A549 (cell line): ENCODE results near the gene SUMO3. TPM values are rescaled to one million over a fixed set of nuclear protein-coding genes. Genes with fewer than 3 reads are reported as not detected.

Source experiments
- ATAC-seq, 2 experiments: fragments of 200-7000 bp in 1 of 2; fragments of >200 bp in 1 of 2; cut with Nextera tagmentation in 1 of 2; cut with Tn5 transposase in 1 of 2; 3 replicates each; pipeline versions ENCODE4 v1.8.0 to v1.9.1; 2018 to 2020; ENCODE audit warnings: mild to moderate bottlenecking in 1 of 2, moderate library complexity in 1 of 2
- CTCF ChIA-PET: fragments of 300-600 bp; sonication (Branson Sonifier 250); formaldehyde crosslinking; extraction: SDS; loops from one replicate; lab custom pipeline; 2021; ENCODE audit warnings: antibody characterized with exemption, inconsistent platforms; lab: Yijun Ruan, JAX
- POLR2A ChIA-PET: fragments of 350-600 bp; formaldehyde crosslinking; extraction: SDS; loops from one replicate; lab custom pipeline; 2021; ENCODE audit warnings: antibody characterized with exemption, inconsistent platforms; lab: Yijun Ruan, JAX
- DNase-seq, 2 experiments: peaks; one replicate each; pipeline versions ENCODE4 v3.0.0 to v3.0.0-alpha.2; 2011 to 2016; ENCODE audit warnings: low read depth in 1 of 2, low spot score in 1 of 2
- FAIRE-seq: peaks from 2 replicates; lab custom pipeline; 2011; peaks lifted over from hg19 to GRCh38; lab: Jason Lieb, UNC
- H3K27ac ChIP-seq, 2 experiments: fragments of >200 bp; sonication (Bioruptor Twin); formaldehyde crosslinking; 3 replicates each; pipeline ENCODE4 v1.5.1; 2016 to 2017
- H3K4me1 ChIP-seq: fragments of >200 bp; sonication (Bioruptor Twin); formaldehyde crosslinking; 3 replicates; pipeline ENCODE4 v1.6.1; 2016
- H3K4me2 ChIP-seq: fragments of >200 bp; sonication (Bioruptor Twin); formaldehyde crosslinking; 3 replicates; pipeline ENCODE4 v1.6.1; 2016
- H3K4me3 ChIP-seq: fragments of >200 bp; sonication (Bioruptor Twin); formaldehyde crosslinking; 3 replicates; pipeline ENCODE4 v1.5.1; 2016
- H3K9me3 ChIP-seq: fragments of >200 bp; sonication (Bioruptor Twin); formaldehyde crosslinking; 3 replicates; pipeline ENCODE4 v1.6.1; 2016
- ATOH8 ChIP-seq: fragments of 250-450 bp; sonication (Bioruptor Pico); IDR thresholded peaks from 2 replicates; pipeline ENCODE4 v1.5.0; 2020; ENCODE audit warnings: low read depth, mild to moderate bottlenecking, moderate library complexity
- BCL3 ChIP-seq: fragments of >200 bp; sonication (Bioruptor Twin); formaldehyde crosslinking; IDR thresholded peaks from 3 replicates; pipeline ENCODE4 v1.6.1; 2016
- BHLHE40 ChIP-seq: IDR thresholded peaks from 2 replicates; pipeline ENCODE4 v1.6.1; 2012; ENCODE audit warnings: low read depth, low read length, inconsistent platforms
- CHD4 ChIP-seq: fragments of 200-600 bp; sonication (generic); IDR thresholded peaks from 2 replicates; pipeline ENCODE4 v1.6.1; 2016; ENCODE audit warnings: antibody characterized with exemption, mild to moderate bottlenecking, borderline replicate concordance
- E2F6 ChIP-seq: IDR thresholded peaks from 2 replicates; pipeline ENCODE4 v1.6.1; 2012; ENCODE audit warnings: low read depth, borderline replicate concordance
- EHF ChIP-seq: fragments of 250-450 bp; sonication (Bioruptor Pico); IDR thresholded peaks from 2 replicates; pipeline ENCODE4 v1.5.0; 2020; ENCODE audit warnings: mild to moderate bottlenecking
- ELK1 ChIP-seq: fragments of 150-350 bp; IDR thresholded peaks from 2 replicates; pipeline ENCODE4 v1.6.1; 2014; ENCODE audit warnings: low read depth, mild to moderate bottlenecking, low read length
- EP300 ChIP-seq, 2 experiments: fragments of >200 bp; sonication (Bioruptor Twin); formaldehyde crosslinking; IDR thresholded peaks; 2 replicates in 1 of 2; 3 replicates in 1 of 2; pipeline ENCODE4 v1.6.1; 2016 to 2017
- GATA3 ChIP-seq: IDR thresholded peaks from 2 replicates; pipeline ENCODE4 v1.6.1; 2012; ENCODE audit warnings: borderline replicate concordance
- HMGXB4 ChIP-seq: fragments of 250-450 bp; sonication (Bioruptor Pico); IDR thresholded peaks from 2 replicates; pipeline ENCODE4 v1.5.0; 2021; ENCODE audit warnings: mild to moderate bottlenecking, moderate library complexity, borderline replicate concordance
- HOXB13 ChIP-seq: fragments of 250-450 bp; sonication (Bioruptor Pico); IDR thresholded peaks from 2 replicates; pipeline ENCODE4 v1.5.0; 2020; ENCODE audit warnings: low read depth, mild to moderate bottlenecking, moderate library complexity
- JUNB ChIP-seq: fragments of >200 bp; sonication (Bioruptor Twin); formaldehyde crosslinking; IDR thresholded peaks from 2 replicates; pipeline ENCODE4 v1.6.1; 2016
- MYC ChIP-seq: IDR thresholded peaks from 2 replicates; pipeline ENCODE4 v1.6.1; 2012; ENCODE audit warnings: mild to moderate bottlenecking, inconsistent platforms, low read length, improper control_type of control experiment, borderline replicate concordance
- NPAS2 ChIP-seq: fragments of 250-450 bp; sonication (Bioruptor Pico); IDR thresholded peaks from 2 replicates; pipeline ENCODE4 v1.8.0; 2022; ENCODE audit warnings: mild to moderate bottlenecking, moderate library complexity, borderline replicate concordance
- PBX3 ChIP-seq: IDR thresholded peaks from 2 replicates; pipeline ENCODE4 v1.6.1; 2012
- RAD21 ChIP-seq, 2 experiments: fragments of >200 bp in 1 of 2; sonication (Bioruptor Twin) in 1 of 2; formaldehyde crosslinking in 1 of 2; IDR thresholded peaks in 1 of 2; conservative IDR thresholded peaks in 1 of 2; 2 replicates in 1 of 2; 3 replicates in 1 of 2; pipeline ENCODE4 v1.6.1; 2012 to 2018; ENCODE audit warnings: inconsistent platforms in 1 of 2
- RCOR1 ChIP-seq: fragments of 150-350 bp; IDR thresholded peaks from 2 replicates; pipeline ENCODE4 v1.6.1; 2014; ENCODE audit warnings: antibody characterized with exemption, low read length, low read depth
- RFX5 ChIP-seq: fragments of 450-650 bp; IDR thresholded peaks from 2 replicates; pipeline ENCODE4 v1.7.1; 2014; ENCODE audit warnings: antibody characterized with exemption, mild to moderate bottlenecking, moderate library complexity
- SREBF2 ChIP-seq: fragments of 450-650 bp; IDR thresholded peaks from 2 replicates; pipeline ENCODE4 v1.6.1; 2014; ENCODE audit warnings: mild to moderate bottlenecking, moderate library complexity
- TP53 ChIP-seq: fragments of 250-450 bp; sonication (Bioruptor Pico); IDR thresholded peaks from 2 replicates; pipeline ENCODE4 v1.5.0; 2021; ENCODE audit warnings: mild to moderate bottlenecking, moderate library complexity
- ZFP36 ChIP-seq: fragments of 450-650 bp; IDR thresholded peaks from 2 replicates; pipeline ENCODE4 v1.6.1; 2014; ENCODE audit warnings: borderline replicate concordance; ENCODE audit not compliant: partially characterized antibody
- ZNF302 ChIP-seq: fragments of 250-450 bp; sonication (Bioruptor Pico); IDR thresholded peaks from 2 replicates; pipeline ENCODE4 v1.9.0; 2021; ENCODE audit warnings: inconsistent platforms, mild to moderate bottlenecking, moderate library complexity
- ZSCAN20 ChIP-seq: fragments of 250-450 bp; sonication (Bioruptor Pico); IDR thresholded peaks from 2 replicates; pipeline ENCODE4 v1.8.0; 2022; ENCODE audit warnings: mild to moderate bottlenecking, moderate library complexity
- WGBS: methylation state at CpG from one replicate; pipeline ENCODE4 v1.1.6; 2017; ENCODE audit errors: missing lambda C conversion rate; 5-methylcytosine and 5-hydroxymethylcytosine counted together
- polyA plus RNA-seq, 4 experiments: library from polyadenylated mRNA; depleted of rRNA in 3 of 4; stranded (reverse); fragments of >200 nt; fragmentation: RNase III in 1 of 4; extraction: RNeasy Plus Mini Kit Qiagen cat#74134 plus additional on column Dnase treatment in 1 of 4; gene quantifications; 2 replicates in 3 of 4; 3 replicates in 1 of 4; pipeline ENCODE4 v1.2.3, GENCODE V29; 2011 to 2017

Gene SUMO3
- polyA plus RNA-seq, 2 of the 4 experiments (the other 2 are of a cell fraction), result 78.4 to 110 TPM

- TF ChIP-seq ELK1, result no peak
- TF ChIP-seq, all 56 proteins: peak for 0
Measured at GRCh38 chr21:44856131-44856530, 38.3 kb upstream of the SUMO3 start (continued).

GRCh38 chr21:44855572-44855971 is 37.7 kb upstream of the SUMO3 start:
- no peaks in the 10 kb centered on the region for H3K9me3 ChIP-seq
- ATAC-seq (no peak), FAIRE-seq (no peak), DNase-seq (no peak)
- no peaks in the 10 kb centered on the region for H3K4me1 ChIP-seq
- ChIA-PET CTCF (no interaction called here), POLR2A (no interaction called here)
- no peak for TF ChIP-seq GATA3
- TF ChIP-seq SREBF2, result no peak
- TF ChIP-seq ATOH8 (CRISPR knock-in tag), result no peak
- TF ChIP-seq EP300 (IDR thresholded peaks at IDR 0.05), result no peak
- no peak for TF ChIP-seq CHD4
- no peak for TF ChIP-seq HOXB13 (CRISPR knock-in tag)
- no peak for TF ChIP-seq ZSCAN20 (CRISPR knock-in tag)
- H3K4me2 ChIP-seq, result no peak overlapping the region
- H3K4me3 ChIP-seq, result no peak overlapping the region
- WGBS, result 98% methylated on average over 11 of the region's 14 CpGs
- H3K27ac ChIP-seq, result no peak overlapping the region

GRCh38 chr21:44854664-44855446 is 37.0 kb upstream of the SUMO3 start:
- no peak for ATAC-seq

More at GRCh38 chr21:44854664-44855446, 37.0 kb upstream of the SUMO3 start:
- FAIRE-seq (no peak), DNase-seq (no peak)
- Histone ChIP-seq H3K27ac (no peak overlapping the region), H3K4me3 (no peak overlapping the region), H3K4me1 (no peaks in the 10 kb centered on the region), H3K9me3 (no peaks in the 10 kb centered on the region), H3K4me2 (no peak overlapping the region)
- 90% methylated on average over 31 of the region's 31 CpGs for WGBS
- CTCF ChIA-PET, result interaction anchor here (0.9 kb wide), 1 partner anchor 9 kb away, joined by 3 read pairs; no protein-coding TSS in a partner anchor
- TF ChIP-seq E2F6 (no peak), RCOR1 (no peak), EHF (no peak), PBX3 (no peak), BCL3 (no peak), TP53 (CRISPR knock-in tag) (no peak), NPAS2 (CRISPR knock-in tag) (no peak), JUNB (no peak), ZFP36 (no peak), ZNF302 (no peak), ZSCAN20 (CRISPR knock-in tag) (no peak), RFX5 (no peak), MYC (no peak), BHLHE40 (no peak), RAD21 (conservative IDR thresholded peaks at IDR 0.05 in 1 of 2, IDR thresholded peaks at IDR 0.05 in 1 of 2) (no peak), HMGXB4 (CRISPR knock-in tag) (no peak), CHD4 (no peak)
- POLR2A ChIA-PET, result no interaction called here
